K562 treated with DMSO at 1 percent for 48 hours (cell line): ENCODE measurements around the gene LINGO1. TPM values are rescaled to one million over a fixed set of nuclear protein-coding genes. Genes with fewer than 3 reads are reported as not detected.

ENCODE experiments used
- total RNA-seq: library from RNA; unstranded; fragments of 300-600 nt; gene quantifications from 2 replicates; pipeline ENCODE4 v1.2.3, GENCODE V29; 2022; ENCODE audit warnings: low replicate concordance; ENCODE audit errors: extremely low read depth

LINGO1 gene
- total RNA-seq, result not detected in 2 replicates

GRCh38 chr15:77632534-77633133 lies at the start of gene LINGO1:
Gene LINGO1, minus strand, starts transcription at chr15:77632912. Its CDS starts 597 bp downstream, at chr15:77632315.

Other genes starting within 250 kb of the LINGO1 start
- not detected in 2 replicates for gene PEAK1, start 212.8 kb downstream of the LINGO1 start, total RNA-seq
- not detected in 2 replicates for gene HMG20A, start 212.0 kb downstream of the LINGO1 start, total RNA-seq